Stimulated activated CD4-positive, alpha-beta T cell treated with anti-CD3 and anti-CD28 coated beads, Interleukin-1b, Interleukin-23, amount 100 ng/mL, for 24 hours (primary cell): ENCODE measurements around the gene LSR.

Experiments
- DNase-seq, 4 experiments: peaks; one replicate each; pipeline ENCODE4 v3.0.0-alpha.2; 2020; ENCODE audit warnings: low read depth in 4 of 4, low spot score in 1 of 4

The LSR gene

GRCh38 chr19:35248310-35249145 lies at the start of gene LSR:
Gene LSR (plus strand): TSS chr19:35249002. CDS start chr19:35249023, 21 bp downstream.
- DNase-seq: peak in 2 of 4 experiments; percentile 41 to 54

- no peak for DNase-seq
Observed at GRCh38 chr19:35199481-35199880, 49.3 kb upstream of the LSR start.

GRCh38 chr19:35202722-35203688 lies 45.8 kb upstream of the LSR start:
- no peak for DNase-seq

GRCh38 chr19:35204799-35205732 lies 43.7 kb upstream of the LSR start:
- no peak for DNase-seq

GRCh38 chr19:35205733-35206323 lies 43.0 kb upstream of the LSR start:
- DNase-seq: no peak

GRCh38 chr19:35206379-35206778 lies 42.4 kb upstream of the LSR start:
- no peak for DNase-seq

- no peak for DNase-seq
Observed at GRCh38 chr19:35206855-35207254, 41.9 kb upstream of the LSR start.

GRCh38 chr19:35207391-35207871 lies 41.4 kb upstream of the LSR start:
- no peak for DNase-seq

GRCh38 chr19:35208121-35208520 lies 40.7 kb upstream of the LSR start:
- DNase-seq: no peak

GRCh38 chr19:35209646-35210045 lies 39.2 kb upstream of the LSR start:
- DNase-seq: no peak

GRCh38 chr19:35211545-35212230 lies 37.1 kb upstream of the LSR start:
- peak in 1 of 4 experiments; percentile 19 for DNase-seq

GRCh38 chr19:35212241-35212640 lies 36.6 kb upstream of the LSR start:
- no peak for DNase-seq

GRCh38 chr19:35213663-35214632 lies 34.9 kb upstream of the LSR start:
- DNase-seq: peak; percentile 46 to 69 (median 56)

GRCh38 chr19:35214766-35215422 lies 33.9 kb upstream of the LSR start:
- no peak for DNase-seq

- no peak for DNase-seq
Observed at GRCh38 chr19:35216016-35216832, 32.6 kb upstream of the LSR start.

- DNase-seq: no peak
Observed at GRCh38 chr19:35216833-35217648, 31.8 kb upstream of the LSR start.
